Gastrocnemius medialis (tissue), 4 donors: ENCODE results near the gene PERP.

Experiments
- CTCF ChIP-seq, 5 experiments: fragments of 450-650 bp in 3 of 5; fragments of 200-600 bp in 2 of 5; sonication (generic) in 2 of 5; IDR thresholded peaks in 4 of 5; conservative IDR thresholded peaks in 1 of 5; 1 replicate in 4 of 5; 2 replicates in 1 of 5; pipeline ENCODE4 v1.5.1; 2016 to 2019; ENCODE audit warnings: antibody characterized with exemption in 5 of 5, mild to moderate bottlenecking in 3 of 5, moderate library complexity in 3 of 5
- POLR2A ChIP-seq, 2 donors: fragments of 450-650 bp; IDR thresholded peaks; one replicate each; pipeline ENCODE4 v1.6.1; 2017; ENCODE audit warnings: antibody characterized with exemption in 2 of 2, mild to moderate bottlenecking in 2 of 2, moderate library complexity in 2 of 2

- TF ChIP-seq POLR2A (IDR thresholded peaks at IDR 0.05) (no peak), CTCF (IDR thresholded peaks at IDR 0.05 in 4 of 5, conservative IDR thresholded peaks at IDR 0.05 in 1 of 5) (no peak)
Observed at GRCh38 chr6:138146544-138146943, 39.3 kb upstream of the PERP start.
